Activated naive CD8-positive, alpha-beta T cell treated with anti-CD3 and anti-CD28 coated beads for 36 hours (primary cell): ENCODE data around the gene DPYSL3. TPM values are rescaled to one million over a fixed set of nuclear protein-coding genes. Genes with fewer than 3 reads are reported as not detected.

Source experiments
- DNase-seq: peaks from one replicate; pipeline ENCODE4 v3.0.0; 2021
- H3K27ac Mint-ChIP-seq: one replicate; pipeline ENCODE4 v1.8.0; 2022; ENCODE audit warnings: mild to moderate bottlenecking, moderate library complexity, mixed read lengths
- H3K27me3 Mint-ChIP-seq: one replicate; pipeline ENCODE4 v1.8.0; 2022; ENCODE audit warnings: mild to moderate bottlenecking, mixed read lengths
- H3K36me3 Mint-ChIP-seq: one replicate; pipeline ENCODE4 v1.8.0; 2021; ENCODE audit warnings: mild to moderate bottlenecking, mixed read lengths
- H3K4me1 Mint-ChIP-seq: one replicate; pipeline ENCODE4 v1.8.0; 2021; ENCODE audit warnings: mixed read lengths
- H3K4me3 Mint-ChIP-seq: one replicate; pipeline ENCODE4 v1.8.0; 2022; ENCODE audit warnings: mild to moderate bottlenecking, moderate library complexity, mixed read lengths
- H3K9me3 Mint-ChIP-seq: one replicate; pipeline ENCODE4 v1.8.0; 2022; ENCODE audit warnings: mixed read lengths
- total RNA-seq, 2 experiments: library from RNA; stranded (reverse); gene quantifications; one replicate each; pipeline ENCODE4 v1.2.3, GENCODE V29; 2021

Gene DPYSL3
- total RNA-seq, 2 experiments from 2014 or later: 0.28 to 0.41 TPM

DNA sequence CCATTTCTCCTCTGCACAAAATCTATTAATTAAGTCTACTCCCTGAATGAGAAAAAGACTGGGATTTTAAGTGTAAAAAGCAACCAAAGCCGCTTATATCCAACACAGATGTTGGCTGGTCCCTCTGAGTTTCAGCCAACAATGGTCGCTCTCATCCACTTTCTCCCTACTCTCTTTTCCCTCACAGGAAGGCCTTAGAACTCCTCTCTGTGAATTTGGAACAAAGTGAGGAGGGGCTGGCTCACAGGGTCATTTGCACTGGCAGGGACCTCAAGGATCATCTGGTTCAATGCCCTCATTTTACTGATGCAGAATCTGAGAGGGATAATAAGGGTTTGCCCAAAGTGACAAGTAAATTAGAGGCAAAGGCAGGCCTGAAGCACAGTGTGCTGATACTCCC lies 64.0 kb downstream of the DPYSL3 start:
- Mint-ChIP-seq H3K27me3 (peaks cover 36% of the 10 kb centered on the region), H3K4me3 (no peak overlapping the region), H3K36me3 (no peaks in the 10 kb centered on the region), H3K27ac (no peak overlapping the region), H3K9me3 (no peaks in the 10 kb centered on the region), H3K4me1 (no peaks in the 10 kb centered on the region)
- DNase-seq: no peak

GRCh38 chr5:147445090-147445489 lies 64.8 kb downstream of the DPYSL3 start:
- no peaks in the 10 kb centered on the region for H3K36me3 Mint-ChIP-seq
- H3K9me3 Mint-ChIP-seq: no peaks in the 10 kb centered on the region
- DNase-seq: no peak
- H3K4me1 Mint-ChIP-seq: no peaks in the 10 kb centered on the region
- H3K4me3 Mint-ChIP-seq: no peak overlapping the region
- peaks cover 28% of the 10 kb centered on the region for H3K27me3 Mint-ChIP-seq
- H3K27ac Mint-ChIP-seq: no peak overlapping the region

- Mint-ChIP-seq H3K27ac (no peak overlapping the region), H3K9me3 (no peaks in the 10 kb centered on the region), H3K27me3 (peaks cover 13% of the 10 kb centered on the region), H3K4me3 (no peak overlapping the region), H3K4me1 (no peaks in the 10 kb centered on the region), H3K36me3 (no peaks in the 10 kb centered on the region)
- no peak for DNase-seq
Measured at GRCh38 chr5:147442224-147442623, 67.6 kb downstream of the DPYSL3 start.

DNA sequence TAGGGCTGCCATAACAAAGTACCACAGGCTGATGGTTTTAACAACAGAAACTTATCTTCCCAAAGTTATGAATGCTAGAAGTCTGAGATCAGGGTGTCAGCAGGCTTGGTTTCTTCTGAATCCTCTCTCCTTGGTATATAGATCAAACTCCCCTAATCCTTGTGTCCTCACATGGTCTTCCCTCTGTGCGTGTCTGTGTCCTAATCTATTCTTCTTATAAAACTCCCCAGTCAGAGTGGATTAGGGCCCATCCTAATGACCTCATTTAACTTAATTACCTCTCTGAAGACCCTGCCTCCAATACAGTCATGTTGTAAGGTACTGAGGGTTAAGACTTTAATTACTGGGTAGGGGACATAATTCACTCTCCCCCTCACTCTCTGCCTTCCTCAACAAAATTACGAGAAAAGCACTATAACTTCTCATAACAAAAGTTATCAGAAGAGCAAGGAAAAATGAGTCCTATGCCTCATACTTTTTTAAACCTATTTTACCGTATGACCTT lies 68.6 kb downstream of the DPYSL3 start:
- Mint-ChIP-seq H3K4me1 (no peaks in the 10 kb centered on the region), H3K36me3 (no peaks in the 10 kb centered on the region), H3K27me3 (peaks cover 13% of the 10 kb centered on the region), H3K9me3 (no peaks in the 10 kb centered on the region), H3K27ac (no peak overlapping the region), H3K4me3 (no peak overlapping the region)
- DNase-seq: no peak

DNA sequence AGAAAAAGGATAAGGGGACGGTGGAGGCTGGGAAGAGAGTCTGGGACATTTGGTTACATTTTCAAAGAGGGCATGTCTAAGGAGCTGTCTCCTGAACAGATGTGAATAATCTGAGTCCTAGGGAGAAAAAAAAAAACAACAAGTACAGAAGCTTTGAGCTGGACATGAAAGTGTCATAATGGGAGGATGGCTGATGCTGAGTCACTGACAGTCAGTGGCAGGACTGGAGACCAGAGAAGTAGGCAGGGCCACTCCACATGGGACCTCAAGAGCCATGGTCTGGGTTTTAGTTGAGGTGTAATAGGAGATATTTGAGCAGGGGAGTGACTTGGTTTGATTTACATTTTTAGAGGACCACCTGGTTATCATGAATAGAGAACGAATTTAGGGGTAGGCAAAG lies 70.6 kb downstream of the DPYSL3 start:
- Mint-ChIP-seq H3K36me3 (no peaks in the 10 kb centered on the region), H3K9me3 (no peaks in the 10 kb centered on the region), H3K4me3 (no peak overlapping the region), H3K27me3 (peaks cover 5% of the 10 kb centered on the region), H3K4me1 (no peaks in the 10 kb centered on the region), H3K27ac (no peak overlapping the region)
- DNase-seq: no peak

DNA sequence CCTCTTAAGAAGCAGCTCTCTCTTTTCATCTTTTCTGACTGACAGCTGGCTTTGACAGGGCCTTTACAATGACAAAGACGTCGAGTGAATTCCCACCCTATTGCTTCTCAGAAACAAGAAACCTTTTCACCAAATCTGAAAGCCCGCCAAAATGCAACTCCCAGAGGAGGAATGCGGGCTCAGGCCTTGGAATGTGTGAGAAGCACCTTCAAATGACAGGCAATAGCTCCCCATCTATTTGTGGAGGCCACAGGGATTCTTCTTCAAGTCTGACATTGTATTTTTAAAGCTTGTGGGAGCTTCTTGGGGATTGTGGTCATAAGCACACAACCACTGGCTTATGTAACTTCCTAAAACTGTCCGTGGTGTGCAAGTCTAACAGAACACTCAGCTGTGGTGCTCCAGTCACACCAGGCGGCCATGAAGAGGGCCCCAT lies 72.7 kb downstream of the DPYSL3 start:
- H3K4me1 Mint-ChIP-seq: no peaks in the 10 kb centered on the region
- H3K9me3 Mint-ChIP-seq: no peaks in the 10 kb centered on the region
- H3K27me3 Mint-ChIP-seq: peaks cover 5% of the 10 kb centered on the region
- H3K27ac Mint-ChIP-seq: no peak overlapping the region
- no peak overlapping the region for H3K4me3 Mint-ChIP-seq
- no peak for DNase-seq
- H3K36me3 Mint-ChIP-seq: no peaks in the 10 kb centered on the region

GRCh38 chr5:147436596-147436995 lies 73.3 kb downstream of the DPYSL3 start:
- no peak for DNase-seq
- Mint-ChIP-seq H3K4me1 (no peaks in the 10 kb centered on the region), H3K27ac (no peak overlapping the region), H3K36me3 (no peaks in the 10 kb centered on the region), H3K4me3 (no peak overlapping the region), H3K27me3 (peaks cover 5% of the 10 kb centered on the region), H3K9me3 (no peaks in the 10 kb centered on the region)

DNA sequence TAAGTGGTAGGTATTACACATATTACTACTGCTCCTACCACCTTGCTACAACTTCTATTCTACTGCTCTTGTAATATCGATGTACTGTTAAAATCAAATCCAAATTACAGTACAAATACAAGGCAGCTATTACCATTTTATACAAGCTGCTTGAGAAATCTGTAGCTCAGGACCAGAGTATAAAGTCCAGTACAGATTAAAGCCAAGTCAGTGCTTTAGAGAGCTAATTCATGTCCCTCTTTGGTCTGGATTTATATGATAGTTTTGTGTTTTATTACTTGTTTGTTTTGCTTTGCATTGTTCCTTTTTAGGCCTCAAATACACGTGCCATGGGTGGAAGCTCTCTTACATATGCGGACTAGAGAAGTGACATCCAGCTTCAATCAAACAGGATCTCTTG lies 75.8 kb downstream of the DPYSL3 start:
- no peak for DNase-seq
- H3K27ac Mint-ChIP-seq: no peak overlapping the region
- H3K9me3 Mint-ChIP-seq: no peaks in the 10 kb centered on the region
- H3K27me3 Mint-ChIP-seq: no peaks in the 10 kb centered on the region
- no peaks in the 10 kb centered on the region for H3K4me1 Mint-ChIP-seq
- H3K36me3 Mint-ChIP-seq: no peaks in the 10 kb centered on the region
- H3K4me3 Mint-ChIP-seq: no peak overlapping the region

GRCh38 chr5:147432323-147432722 lies 77.5 kb downstream of the DPYSL3 start:
- Mint-ChIP-seq H3K36me3 (no peaks in the 10 kb centered on the region), H3K9me3 (no peaks in the 10 kb centered on the region), H3K4me1 (no peaks in the 10 kb centered on the region), H3K27ac (no peak overlapping the region), H3K4me3 (no peak overlapping the region), H3K27me3 (no peaks in the 10 kb centered on the region)
- DNase-seq: no peak

- DNase-seq: no peak
- Mint-ChIP-seq H3K4me3 (no peak overlapping the region), H3K27ac (no peak overlapping the region), H3K27me3 (no peaks in the 10 kb centered on the region), H3K4me1 (no peaks in the 10 kb centered on the region), H3K36me3 (no peaks in the 10 kb centered on the region), H3K9me3 (no peaks in the 10 kb centered on the region)
Measured at GRCh38 chr5:147431586-147431985, 78.3 kb downstream of the DPYSL3 start.

DNA sequence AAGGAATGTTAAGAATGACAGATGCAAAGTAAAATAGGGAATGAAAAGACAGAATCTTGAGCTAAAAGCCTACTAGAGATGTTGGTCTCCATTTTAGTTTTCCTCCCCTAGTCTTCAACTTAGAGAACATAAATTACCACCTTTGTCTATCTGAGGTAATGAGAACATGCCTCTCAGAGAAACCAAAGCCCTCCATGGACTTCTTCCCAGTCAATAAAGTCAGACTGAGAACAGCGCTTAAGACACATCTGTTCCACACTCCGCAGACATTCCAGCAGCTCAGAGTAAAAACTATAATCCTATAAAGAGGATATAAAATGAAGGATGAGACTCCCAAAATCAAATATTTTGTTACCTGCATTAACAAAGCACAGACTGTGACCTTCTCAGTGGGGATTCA lies 79.2 kb downstream of the DPYSL3 start:
- H3K9me3 Mint-ChIP-seq: no peaks in the 10 kb centered on the region
- no peak for DNase-seq
- H3K27ac Mint-ChIP-seq: no peak overlapping the region
- H3K4me3 Mint-ChIP-seq: no peak overlapping the region
- no peaks in the 10 kb centered on the region for H3K4me1 Mint-ChIP-seq
- no peaks in the 10 kb centered on the region for H3K36me3 Mint-ChIP-seq
- H3K27me3 Mint-ChIP-seq: peaks cover 3% of the 10 kb centered on the region

GRCh38 chr5:147427521-147428401 lies 82.1 kb downstream of the DPYSL3 start:
- no peaks in the 10 kb centered on the region for H3K4me1 Mint-ChIP-seq
- no peak overlapping the region for H3K4me3 Mint-ChIP-seq
- no peaks in the 10 kb centered on the region for H3K9me3 Mint-ChIP-seq
- H3K27me3 Mint-ChIP-seq: peaks cover 3% of the 10 kb centered on the region
- no peaks in the 10 kb centered on the region for H3K36me3 Mint-ChIP-seq
- DNase-seq: no peak
- no peak overlapping the region for H3K27ac Mint-ChIP-seq

DNA sequence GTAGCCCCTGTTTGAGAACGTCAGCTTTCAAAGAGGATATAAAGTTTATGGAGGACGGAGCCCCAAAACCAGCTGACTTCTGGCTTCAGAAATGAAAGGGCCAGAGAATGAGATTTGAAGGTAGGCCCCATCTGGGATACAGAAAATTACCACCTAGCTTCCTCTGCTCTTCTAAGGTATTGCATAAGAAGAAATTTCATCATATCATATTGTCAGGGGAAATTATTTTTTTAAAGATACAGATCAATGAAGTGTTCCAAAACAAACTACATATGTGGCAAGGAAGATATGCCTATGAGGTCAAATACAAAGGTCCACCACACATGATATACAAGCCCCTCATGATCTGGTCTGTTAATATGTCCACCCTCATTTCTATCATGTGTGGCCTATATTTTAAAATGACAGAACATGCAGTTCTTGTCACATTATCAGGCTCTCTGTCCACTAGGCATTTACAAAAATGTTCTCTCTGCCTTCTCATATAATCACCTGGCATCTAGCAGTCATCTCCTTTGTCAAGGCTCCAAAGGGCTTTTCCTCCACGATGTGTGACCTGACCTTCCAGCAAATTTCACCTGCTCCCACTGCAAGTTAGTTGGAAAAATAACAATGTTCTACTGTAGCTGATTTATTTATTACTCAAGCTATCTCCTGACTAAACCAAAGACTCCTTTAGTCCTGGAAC lies 83.1 kb downstream of the DPYSL3 start:
- DNase-seq: no peak
- no peaks in the 10 kb centered on the region for H3K4me1 Mint-ChIP-seq
- peaks cover 3% of the 10 kb centered on the region for H3K27me3 Mint-ChIP-seq
- H3K36me3 Mint-ChIP-seq: no peaks in the 10 kb centered on the region
- H3K4me3 Mint-ChIP-seq: no peak overlapping the region
- no peaks in the 10 kb centered on the region for H3K9me3 Mint-ChIP-seq
- no peak overlapping the region for H3K27ac Mint-ChIP-seq

DNA sequence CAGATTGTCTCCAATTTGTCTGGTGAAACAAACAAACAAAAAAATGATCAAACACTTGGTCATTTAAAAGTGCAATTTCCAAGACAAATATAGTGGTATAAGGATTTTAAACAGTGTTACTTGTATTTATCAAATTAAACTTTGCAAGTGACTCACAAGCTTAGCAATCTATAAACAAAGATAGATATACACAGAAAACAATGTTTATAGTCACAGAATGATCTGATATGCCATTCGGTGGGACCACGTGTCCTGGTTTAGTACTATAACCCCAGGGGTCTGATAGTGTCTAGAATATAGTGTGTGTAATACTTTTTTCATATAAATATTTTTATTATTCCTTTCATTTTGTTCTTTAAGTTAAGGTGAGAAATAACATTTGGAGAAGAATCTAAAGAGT lies 91.3 kb downstream of the DPYSL3 start:
- Mint-ChIP-seq H3K4me3 (no peak overlapping the region), H3K27ac (no peak overlapping the region), H3K36me3 (no peaks in the 10 kb centered on the region), H3K9me3 (no peaks in the 10 kb centered on the region), H3K27me3 (no peaks in the 10 kb centered on the region), H3K4me1 (no peaks in the 10 kb centered on the region)
- DNase-seq: no peak

DNA sequence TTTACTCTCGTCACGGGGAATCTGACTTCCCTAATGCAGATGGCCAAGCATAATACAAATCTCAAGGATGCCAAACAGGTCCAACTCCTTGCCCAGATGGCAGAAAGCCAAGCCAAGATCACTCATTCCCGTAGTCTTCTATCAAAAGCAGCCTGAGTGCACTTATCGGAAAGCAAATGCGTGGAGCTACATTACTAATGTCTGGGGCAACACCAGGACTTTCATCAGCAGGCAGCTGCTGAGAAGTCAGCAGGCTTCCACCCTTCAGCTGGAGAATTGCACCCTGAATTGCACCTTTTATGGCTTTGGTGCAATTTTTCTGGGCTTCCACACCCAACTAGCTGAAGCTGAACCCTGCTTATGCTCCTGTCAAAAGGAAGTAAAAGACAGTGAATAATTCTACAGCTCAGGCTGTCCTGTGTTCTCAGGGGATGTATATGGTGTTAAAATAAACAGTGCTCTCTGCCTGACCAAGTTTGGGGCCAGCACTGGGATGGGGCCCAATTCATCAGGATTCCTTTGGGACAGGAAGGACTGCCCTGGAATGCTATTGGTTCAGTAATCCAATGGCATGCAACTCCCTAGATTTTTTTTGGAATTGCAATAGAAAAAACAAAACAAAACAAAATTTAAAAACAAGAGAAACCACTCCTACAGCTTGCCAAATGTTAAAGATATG lies 92.6 kb downstream of the DPYSL3 start:
- Mint-ChIP-seq H3K4me1 (no peaks in the 10 kb centered on the region), H3K27me3 (no peaks in the 10 kb centered on the region), H3K27ac (no peak overlapping the region), H3K36me3 (no peaks in the 10 kb centered on the region), H3K9me3 (no peaks in the 10 kb centered on the region), H3K4me3 (no peak overlapping the region)
- DNase-seq: no peak
